ENCODE data around the gene RPS18.
A peak's percentile ranks its signal among the peaks of the same experiment; 100 is the strongest.

The RPS18 gene

GRCh38 chr6:33292996-33293682 is 21.3 kb downstream of the RPS18 start:
- DNase-seq = no peak

DNA sequence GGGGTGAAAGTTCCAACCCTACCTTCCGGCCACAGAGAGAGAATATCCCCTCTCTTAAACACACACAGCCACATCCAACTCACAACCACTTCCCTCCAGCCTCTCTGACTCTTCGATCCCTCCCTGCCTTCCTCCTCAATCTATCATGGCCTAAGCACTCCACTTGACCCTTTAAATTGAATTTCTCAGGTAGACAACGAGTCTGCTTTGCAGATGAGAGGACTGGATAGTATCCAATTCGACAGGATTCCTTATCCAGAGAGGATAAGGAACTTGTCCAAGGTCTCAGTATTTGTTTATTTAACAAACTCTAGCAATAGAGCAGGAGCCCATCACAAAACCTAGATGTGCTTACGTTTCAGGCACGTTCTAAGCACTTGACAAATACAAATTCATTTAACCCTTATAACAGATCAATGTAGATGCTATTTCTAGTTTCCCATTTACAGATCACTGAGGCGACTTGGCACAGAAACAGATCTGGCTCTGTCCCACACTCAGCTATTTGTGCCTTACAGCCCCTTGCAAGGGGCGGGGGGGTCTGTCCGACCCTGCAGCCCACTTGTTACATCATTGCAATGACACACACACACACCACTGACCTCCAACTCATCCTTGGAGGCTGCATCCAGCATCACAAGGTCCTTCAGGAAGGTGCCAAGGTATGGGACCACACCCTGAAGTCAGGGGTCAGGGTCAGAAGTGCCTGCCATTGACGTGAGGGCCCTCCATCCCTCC is 22.4 kb downstream of the RPS18 start:
- no peak for DNase-seq

DNA sequence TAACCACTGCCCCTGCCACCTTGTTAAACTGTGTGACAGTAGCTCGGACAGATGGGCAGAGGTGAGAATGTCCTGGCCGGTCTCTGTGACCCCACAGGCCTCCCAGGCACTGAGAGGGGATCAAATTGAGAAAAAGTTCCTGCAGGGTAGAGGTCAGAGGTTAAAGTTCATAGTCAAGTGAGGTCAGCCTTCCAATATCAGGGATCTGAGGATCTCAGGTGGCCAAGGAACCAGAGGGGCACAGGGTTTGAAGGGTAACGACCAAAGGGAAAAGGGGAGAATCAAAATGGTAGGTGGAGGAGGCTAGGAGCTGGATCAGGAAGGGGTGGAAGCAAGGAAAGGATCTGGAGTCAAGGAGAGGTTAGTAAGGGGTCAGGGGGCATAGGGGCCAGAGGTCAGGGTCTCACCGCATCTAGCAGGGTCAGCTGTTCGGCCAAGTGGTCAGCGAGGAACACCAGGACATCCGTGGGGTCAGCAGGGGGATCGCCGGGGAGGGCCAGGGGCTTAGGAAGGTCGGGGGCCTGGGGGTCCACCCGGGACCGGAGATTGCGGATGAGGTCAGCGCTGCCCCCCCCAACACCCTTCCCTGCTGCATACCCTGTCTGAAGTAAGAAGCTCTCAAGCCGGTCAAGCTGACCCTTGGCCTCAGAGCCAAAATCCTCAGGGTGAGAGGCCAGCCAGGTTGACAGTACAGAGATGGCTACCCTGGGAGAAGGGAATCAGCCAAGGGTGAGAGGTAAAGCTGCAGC is 23.9 kb downstream of the RPS18 start:
- no peak for DNase-seq

DNA sequence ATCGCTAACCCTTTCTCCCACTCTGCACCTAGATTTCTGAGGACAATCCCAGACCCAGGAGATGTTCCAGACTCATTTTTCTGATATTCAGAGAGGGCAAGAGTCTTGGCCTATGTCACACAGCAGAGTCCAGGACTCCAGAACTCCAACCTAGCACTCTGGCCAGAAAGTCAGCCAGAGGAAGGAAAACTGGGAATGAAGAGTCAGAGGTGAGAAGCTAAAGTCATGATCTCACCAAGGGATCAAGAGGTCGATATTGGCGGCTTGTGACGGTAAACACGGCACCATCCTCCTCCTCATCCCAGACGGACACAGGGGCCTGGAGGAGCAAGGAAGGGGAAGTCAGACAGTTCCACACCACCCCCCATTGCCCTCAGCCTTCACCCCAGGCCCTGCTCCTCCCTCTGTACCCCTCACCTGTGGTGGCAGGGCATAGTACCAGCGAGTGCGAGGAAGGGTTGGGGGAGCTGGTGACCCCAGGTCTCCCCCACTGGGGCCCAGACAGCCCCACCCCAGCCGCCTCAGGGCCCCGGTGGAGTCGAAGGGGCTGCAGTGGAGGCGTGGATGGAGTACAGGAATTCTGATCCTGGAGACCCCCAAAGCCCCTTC is 25.0 kb downstream of the RPS18 start:
- no peak for DNase-seq

- no peak for DNase-seq
Observed at GRCh38 chr6:33297406-33297955, 25.6 kb downstream of the RPS18 start.

DNA sequence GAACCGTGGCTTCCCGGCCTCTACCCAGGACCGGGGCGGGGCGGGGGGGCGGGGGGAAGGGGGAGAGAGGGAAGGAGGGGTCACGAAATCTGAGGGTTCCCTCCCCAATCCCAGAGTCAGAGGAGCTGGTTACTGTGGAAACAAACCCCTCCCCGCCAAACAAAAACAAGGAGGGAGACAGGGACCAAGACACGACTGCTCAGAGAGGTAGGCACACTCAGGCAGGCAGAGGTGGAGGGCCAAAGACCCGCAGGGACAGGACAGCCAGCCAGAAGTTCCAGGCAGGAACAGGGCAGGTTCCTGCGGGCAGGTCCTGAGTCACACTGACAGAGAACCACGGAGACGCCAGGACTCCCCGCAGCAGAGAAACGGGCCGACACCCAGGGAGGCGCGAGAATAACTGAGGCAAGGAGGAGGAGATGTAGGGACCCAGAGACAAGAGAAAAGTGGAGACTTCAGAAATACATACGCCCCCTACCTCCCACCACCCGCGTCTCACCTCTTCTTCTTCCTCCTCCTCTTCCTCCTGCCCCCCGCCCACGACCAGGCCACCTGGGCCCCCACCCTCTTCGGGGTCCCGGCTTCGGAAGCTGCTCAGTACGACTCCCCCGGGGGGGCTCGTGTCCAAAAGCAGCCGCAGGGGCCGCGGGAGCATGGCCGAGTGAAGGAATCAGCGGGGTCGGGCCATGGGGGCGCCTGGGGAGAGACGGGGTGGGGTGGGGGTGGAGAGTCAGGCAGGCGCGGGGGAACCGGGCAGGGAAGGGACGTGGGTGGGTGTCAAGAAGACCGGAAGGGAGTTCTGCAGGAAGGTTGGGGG is 26.3 kb downstream of the RPS18 start:
- DNase-seq = no peak

DNA sequence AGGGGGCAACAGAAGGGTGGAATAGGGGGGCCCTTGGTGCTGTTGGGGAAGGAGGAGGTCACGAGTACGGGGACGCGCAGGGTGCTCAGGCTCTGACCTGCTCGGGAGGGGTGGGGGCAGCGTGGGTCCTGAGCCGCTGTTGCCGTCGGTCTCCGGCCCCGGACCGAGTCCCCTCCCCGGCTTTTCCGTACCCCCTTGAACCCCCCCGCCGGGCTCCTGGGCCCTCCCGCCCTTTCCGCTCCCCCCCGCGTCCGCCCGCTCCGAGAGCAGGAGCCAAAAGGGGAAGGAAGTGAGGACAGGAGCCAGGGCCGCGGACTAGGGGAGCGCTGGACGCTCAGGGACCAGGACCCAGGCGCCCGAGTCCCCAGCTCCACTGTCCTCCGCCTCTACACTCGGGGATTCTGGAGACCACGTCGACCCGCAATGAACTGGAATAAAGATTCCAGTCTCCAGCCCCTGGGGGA is 26.9 kb downstream of the RPS18 start, which contains the start of gene RGL2:
Gene RGL2 (minus strand): TSS at position 170 of the 464 bp plus-strand sequence. CDS start 332 bp downstream, outside the sequence.
- peak; percentile 79 for DNase-seq

DNA sequence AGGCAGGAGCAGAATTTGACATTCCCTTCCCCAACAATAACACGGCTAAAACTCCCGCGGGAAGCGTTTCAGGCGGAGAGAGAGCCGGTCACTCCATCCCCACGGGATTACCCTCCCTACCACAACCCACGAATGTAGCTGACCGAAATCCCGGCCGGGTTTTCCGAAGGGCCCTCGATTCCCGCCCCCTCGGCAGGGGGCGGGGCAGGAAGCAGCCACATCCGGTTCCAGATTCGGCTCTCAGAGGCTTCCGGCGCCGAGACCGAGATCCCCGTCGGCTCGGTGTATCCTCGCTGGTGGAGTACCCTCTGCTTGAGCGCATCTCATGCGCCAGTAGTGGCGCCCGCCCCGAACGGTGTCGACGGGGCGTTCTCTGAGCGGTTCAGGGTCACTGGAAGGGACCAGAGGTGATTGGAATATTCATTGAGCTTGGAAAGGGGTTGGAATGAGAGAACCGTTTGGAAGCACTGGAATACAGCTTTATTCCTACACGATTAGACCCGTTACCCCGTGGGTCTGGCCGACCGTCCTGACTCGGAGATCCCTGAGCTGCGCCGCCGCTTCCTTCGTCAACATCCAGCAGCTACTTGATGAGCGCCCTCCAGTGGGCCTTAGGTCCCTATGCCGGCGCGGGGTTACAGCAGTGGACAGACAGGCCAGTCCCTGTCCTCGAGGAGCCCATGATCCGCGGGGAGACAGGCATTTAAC is 27.5 kb downstream of the RPS18 start:
- DNase-seq = peak; percentile 96

GRCh38 chr6:33301877-33302276 is 30.0 kb downstream of the RPS18 start:
- DNase-seq = no peak

- no peak for DNase-seq
Observed at GRCh38 chr6:33304216-33304615, 32.3 kb downstream of the RPS18 start.

- DNase-seq = no peak
Observed at GRCh38 chr6:33305052-33305451, 33.2 kb downstream of the RPS18 start.

GRCh38 chr6:33306356-33306755 is 34.5 kb downstream of the RPS18 start:
- no peak for DNase-seq

GRCh38 chr6:33312361-33313104 is 40.7 kb downstream of the RPS18 start:
- DNase-seq = peak; percentile 79

GRCh38 chr6:33313105-33313708 is 41.3 kb downstream of the RPS18 start:
- DNase-seq = peak; percentile 80

GRCh38 chr6:33313709-33314514 is 42.0 kb downstream of the RPS18 start, which contains the start of gene TAPBP:
TSS of gene TAPBP (minus strand) at chr6:33314078. CDS start at chr6:33314041, 37 bp downstream.
- peak; percentile 90 for DNase-seq

DNA sequence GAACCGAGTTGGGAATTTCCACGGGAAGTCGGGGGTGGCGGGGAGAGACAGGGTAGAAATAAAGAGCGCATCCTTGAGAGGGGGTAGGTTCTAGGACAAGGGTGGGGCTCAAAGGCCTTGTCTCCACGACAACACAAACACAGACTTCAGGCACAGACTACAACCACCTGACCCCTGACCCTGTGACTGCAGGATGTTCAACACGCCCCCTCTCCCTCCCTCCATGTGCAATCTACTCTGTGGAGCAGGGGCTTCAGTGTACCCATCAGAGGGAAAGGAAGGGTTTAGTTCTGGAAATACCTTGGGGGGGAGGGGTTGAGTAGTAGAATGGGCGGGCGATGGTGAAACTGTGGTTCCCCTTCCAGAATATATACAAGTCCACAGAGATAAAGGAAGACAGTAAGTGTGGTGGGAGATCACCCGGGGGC is 42.7 kb downstream of the RPS18 start:
- DNase-seq = peak; percentile 73

DNA sequence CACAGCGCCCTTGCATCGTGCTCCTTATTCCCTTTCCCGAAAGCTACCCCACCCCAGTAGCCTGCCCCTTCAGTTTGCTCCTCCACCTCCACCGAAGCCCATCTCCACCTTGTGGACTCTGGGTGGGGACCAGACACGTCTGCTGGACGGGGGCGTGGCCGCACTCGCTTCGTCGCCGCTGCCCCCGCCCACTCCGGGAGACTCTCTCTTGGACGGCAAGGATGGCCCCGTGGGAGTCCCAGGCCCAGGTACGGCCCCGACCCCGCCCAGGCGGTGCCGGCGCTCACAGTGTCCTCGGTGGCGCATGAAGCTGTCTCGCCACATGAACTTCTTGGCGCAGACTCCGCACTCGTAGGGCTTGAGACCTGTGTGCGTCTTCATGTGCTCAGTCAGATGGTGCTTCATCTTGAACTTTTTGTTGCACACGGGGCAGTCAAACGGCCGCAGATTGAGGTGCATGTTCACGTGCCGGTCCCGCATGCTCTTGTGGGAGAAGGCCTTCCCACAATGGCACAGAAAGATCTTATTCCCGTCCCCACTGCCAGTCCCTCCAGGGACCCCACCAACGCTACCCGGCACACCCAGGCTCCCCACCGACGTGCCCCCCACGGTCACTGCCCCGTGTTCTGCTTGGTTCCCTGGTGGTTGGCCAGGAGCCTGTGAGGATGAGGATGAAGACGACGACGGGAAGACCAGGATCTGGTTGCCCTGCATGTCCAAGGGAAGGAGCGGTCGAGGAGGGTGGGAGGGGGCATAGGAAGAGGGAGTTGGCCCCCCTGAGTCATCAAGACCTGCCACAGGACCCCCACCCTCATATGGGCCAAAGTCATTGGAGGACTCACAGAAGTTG is 43.3 kb downstream of the RPS18 start:
- no peak for DNase-seq

Measured in activated CD8-positive, alpha-beta memory T cell treated with anti-CD3 and anti-CD28 coated beads, Interleukin-2, amount 50 U/mL, for 48 hours (primary cell).